D341Med (cell line): ENCODE data around the gene HS3ST3A1.
"Not testable (repeated sequence)": the region's sequence is repeated elsewhere in the genome, so short reads cannot be mapped to it uniquely, and the experiment has no call there.

Experiments
- DNase-seq: peaks from one replicate; pipeline ENCODE4 v3.0.0; 2012; ENCODE audit warnings: low spot score

Gene HS3ST3A1

DNA sequence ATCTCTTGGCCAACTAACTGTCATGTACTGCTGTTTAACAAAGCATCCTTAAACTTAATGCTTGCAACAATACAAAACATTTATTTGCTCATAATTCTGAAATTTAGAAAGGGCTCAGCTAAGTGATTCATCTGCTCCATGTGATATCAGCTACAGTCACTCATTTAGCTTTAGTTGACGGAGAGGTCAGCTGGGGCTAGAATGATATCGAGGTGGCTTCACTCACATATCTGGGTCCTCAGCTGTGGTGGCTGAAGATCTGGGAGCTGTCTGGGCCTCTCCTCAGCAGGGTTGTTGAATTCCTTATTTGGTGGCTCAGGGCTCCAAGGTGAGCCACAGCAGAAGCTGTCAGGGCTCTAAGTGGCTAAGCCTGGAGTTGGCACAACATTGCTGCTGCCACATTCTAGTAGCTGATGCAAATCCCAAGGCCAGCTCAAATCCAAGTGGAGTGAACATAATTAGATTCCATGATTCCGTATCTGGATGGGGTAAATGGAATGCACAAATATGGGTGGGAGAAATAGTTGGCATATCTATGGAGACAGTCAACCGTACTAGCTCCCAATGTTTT is 62.8 kb downstream of the HS3ST3A1 start:
- DNase-seq: no peak

DNA sequence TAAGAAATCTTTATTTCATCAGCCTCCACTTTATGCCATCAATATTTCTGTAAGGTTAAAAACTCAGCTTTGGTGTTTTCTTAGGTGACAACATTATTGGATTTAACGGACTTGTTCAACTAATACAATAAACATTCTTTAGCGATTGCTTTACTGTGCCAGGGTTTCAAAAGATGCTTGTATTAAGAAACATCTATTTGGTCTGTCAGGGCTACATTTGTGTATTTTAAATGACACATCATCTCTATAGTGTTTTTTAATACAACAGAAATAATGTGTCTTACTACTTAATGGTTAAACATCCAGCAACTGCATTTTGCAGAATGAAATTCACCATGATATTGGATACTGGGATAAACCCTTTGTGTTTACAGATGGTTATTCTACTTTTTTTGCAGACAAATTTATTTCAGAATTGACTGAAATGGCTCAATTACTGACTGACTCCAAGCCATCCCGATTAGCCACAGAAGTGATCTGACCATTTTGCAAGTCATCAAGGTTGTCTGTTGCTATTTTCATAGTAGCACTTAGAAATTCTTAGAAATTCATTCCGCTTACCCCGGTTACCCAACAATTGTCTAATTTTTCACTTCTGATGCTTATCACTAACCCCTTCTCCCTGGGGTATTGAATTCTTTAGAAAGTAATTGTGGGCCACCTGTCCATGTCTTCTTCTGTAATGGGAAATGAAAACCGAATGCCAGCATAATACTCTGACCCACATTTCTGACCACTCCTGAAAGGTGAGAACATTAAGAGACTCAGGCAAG is 63.7 kb downstream of the HS3ST3A1 start:
- DNase-seq: no peak

DNA sequence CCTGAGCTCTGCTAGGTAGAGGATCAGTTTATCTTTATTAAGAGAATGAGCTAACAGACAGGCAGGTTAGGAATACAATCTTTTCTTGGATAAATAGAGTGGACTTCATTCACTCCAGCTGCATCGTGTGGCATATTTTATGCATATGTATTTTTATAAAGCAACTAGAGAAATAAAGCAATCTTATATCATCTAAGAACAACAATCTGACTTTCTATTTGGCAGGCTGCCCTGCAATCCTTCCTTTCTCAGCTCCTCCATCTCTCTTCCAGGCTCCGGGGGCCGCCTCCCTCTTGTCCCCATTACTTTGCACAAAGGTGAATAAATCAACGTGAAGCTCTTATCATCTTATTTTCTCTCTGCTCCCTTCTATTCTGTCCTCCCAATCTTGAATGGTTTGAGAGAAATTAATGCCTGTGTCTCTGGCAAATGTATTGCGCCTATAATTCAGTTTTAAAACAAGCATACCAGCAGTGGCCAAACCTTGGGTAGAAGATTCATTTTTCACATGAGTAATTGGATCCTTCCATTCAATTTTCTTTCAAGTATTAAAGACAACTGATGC is 64.5 kb downstream of the HS3ST3A1 start:
- no peak for DNase-seq

DNA sequence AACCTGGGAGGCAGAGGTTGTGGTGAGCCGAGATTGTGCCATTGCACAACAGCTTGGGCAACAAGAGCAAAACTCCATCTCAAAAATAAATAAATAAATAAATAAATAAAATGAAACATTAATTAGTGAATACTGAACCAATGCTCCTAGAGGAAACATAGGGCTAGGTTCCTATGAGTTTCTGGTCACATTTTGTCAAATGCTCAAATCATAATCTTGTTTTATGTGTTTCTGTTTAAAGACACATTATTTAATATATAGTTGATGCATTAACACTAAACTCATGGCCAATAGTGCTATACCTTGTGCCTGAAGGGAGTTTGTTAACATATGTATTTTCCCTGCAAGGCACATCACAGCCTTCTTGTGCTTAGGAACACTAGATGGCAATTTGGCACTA is 66.8 kb downstream of the HS3ST3A1 start:
- no peak for DNase-seq

DNA sequence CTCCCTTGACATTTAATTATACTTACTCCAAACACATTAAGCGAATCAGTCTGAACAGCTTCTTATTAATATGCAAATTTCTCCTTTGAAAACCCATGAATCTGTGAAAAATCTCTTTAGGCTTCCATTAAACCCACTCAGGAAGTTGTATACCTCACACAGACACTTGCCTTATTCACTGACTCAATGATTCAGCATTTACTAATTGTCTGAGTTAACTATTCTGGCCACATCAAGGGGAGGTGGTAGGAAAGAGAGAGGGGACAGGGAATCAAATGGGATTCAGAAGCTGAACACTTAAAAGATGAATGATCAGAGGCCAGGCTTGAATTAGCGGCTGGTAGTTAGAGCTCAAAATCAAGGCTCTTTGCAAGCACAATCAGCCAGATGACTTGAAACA is 70.0 kb downstream of the HS3ST3A1 start:
- DNase-seq: no peak

DNA sequence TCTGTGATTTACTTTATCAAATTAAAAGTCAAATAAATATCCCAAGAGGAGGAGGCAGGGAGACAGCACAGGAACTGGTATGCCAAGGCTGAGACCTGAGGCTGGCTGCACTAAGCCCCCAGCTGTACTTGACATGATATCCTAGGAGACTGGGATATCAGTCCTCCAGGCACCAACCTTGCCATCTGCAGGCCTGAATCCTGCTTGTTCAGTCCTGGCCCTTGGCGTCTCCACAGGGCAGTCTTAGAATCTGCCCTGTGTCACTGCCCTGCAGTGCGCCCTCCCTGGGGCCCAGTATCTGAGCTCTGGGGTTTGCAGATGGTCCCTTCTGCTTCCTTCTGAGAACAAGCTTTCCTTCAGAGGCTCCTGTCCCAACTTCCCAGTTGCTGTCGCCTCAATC is 75.9 kb downstream of the HS3ST3A1 start:
- DNase-seq: no peak

DNA sequence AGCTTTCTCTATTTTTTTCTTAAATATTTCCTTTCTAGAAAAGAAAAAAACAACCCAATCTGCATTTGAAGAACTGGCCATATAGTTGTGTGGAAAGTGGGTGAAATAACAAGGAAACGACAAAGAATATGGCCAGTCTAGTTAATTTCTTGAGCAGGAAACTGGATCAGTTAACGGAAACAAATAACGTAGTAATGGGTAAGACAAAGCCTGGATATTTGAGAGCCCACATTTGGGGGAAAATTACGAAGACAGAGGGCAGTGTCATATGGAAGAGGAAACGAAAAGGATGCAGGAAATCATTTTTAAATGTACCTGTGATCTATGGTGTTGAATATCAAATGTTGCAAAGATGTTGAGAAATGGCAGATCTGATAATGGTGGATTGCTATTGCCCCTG is 78.6 kb downstream of the HS3ST3A1 start:
- no peak for DNase-seq

DNA sequence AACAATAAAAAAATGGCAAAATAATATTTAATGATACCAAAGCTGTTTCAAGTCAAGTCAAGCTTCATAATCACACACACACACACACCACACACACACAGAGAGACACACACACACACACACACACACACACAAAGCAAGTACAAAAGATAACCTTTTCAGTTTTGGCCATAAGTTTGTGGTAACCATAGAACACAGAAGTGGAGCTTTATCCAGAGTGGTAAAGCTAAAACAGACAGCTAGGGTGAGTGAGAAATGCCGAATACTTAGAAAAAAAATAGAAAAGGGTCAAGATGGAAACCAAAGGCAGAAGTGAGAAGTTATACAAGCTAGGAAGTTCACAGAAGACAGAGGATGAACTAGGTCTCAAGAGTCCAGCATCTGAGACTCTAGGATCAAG is 79.0 kb downstream of the HS3ST3A1 start:
- no peak for DNase-seq

DNA sequence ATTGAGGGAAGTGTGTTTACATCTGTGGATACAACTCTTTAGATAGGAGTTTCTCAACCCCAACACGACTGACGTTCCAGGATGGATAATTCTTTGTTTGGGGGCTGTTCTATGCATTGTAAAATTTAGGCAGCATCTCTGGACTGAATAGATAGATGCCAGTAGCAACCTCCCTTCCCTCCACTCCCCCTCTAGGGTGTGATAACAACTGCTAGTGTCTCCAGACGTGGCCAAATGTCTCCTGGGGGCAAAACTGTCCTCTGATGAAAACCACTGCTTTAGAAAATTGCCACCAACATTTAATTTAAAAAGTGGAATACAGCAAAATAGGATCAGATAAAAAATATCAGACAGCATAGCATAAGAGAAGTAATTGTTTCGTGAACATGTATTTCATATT is 79.9 kb downstream of the HS3ST3A1 start:
- DNase-seq: no peak

DNA sequence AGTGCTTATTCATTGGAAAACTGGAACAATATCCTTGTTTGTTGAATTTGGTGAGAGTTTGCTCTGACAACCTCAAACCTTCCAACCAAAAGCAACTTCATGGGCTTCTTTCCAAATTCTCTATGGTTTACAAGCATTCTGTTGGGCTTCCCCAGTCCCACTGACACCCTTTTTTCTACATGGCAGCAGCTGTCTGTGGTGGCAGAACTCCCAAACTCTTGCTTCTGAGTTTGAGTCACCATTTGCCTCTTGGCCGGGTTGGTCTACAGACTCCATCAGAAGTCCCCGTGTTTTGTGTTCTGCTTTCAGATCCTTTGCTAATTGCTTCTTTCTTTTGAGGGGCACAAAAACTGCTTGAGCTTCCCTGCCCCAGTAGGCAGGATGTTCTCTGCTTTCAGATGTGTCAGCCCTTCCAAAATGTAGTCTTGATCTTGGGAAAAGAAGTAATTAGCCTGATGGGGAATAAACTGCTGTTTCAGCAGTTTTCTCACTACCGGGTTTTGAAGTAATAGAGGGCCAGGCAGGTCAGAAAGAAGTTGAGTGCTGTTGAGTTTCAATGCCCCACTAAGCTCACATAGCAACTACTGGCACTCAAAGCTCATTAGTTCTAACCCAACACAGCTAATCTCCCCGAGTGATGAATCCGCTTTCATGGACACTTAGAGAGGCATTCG is 80.7 kb downstream of the HS3ST3A1 start:
- DNase-seq: no peak

DNA sequence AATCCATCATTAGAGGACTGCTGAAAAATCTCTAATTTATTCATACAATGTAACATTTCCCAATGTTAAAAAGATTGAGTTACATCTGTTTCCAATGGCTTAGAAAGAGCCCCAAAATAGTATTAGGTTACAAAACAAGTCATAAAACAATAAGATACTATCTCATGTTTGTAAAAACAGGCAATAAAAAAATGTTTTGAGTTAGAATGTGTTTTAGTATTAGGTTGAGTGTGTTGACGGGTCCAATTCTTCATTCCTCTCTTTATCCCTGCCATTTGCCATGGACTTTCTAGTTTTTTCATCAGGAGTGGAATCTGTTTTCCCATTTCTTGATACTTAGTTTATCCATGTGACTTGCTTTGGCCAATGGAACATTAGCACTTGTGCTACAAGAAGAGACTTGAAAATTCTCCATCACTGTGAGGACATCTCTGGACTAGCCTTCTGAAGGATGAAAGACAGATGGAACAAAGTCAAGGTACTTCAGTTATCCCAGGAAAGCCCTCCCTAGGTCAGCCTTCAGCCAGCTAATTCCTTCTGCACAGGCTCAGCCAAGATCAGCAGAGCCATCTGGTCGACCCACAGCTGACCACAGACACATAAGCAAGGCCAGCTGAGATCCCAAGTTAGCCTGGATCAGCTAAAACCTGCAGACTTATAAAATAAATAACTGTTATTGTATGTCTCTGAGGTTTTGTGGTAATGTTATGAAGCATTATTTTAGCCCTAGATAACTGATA is 83.3 kb downstream of the HS3ST3A1 start:
- DNase-seq: no peak

DNA sequence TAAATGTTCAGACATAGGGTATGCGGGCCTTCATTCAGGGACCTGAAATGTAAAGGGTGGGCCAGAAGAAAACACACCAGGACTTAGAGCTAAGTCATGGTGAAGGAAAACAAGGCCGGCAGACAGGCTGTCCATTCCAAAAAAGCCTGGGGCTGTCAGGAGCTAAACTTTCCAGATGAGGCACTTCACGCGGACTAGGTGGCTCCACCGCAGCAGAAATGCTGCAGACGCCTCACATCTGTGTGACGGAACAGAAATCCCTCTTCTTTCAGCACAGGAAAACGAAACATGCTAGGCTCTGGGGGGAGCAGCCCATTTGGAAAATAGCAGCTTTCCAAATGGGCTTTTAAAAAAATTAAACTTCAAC is 88.7 kb downstream of the HS3ST3A1 start:
- no peak for DNase-seq

DNA sequence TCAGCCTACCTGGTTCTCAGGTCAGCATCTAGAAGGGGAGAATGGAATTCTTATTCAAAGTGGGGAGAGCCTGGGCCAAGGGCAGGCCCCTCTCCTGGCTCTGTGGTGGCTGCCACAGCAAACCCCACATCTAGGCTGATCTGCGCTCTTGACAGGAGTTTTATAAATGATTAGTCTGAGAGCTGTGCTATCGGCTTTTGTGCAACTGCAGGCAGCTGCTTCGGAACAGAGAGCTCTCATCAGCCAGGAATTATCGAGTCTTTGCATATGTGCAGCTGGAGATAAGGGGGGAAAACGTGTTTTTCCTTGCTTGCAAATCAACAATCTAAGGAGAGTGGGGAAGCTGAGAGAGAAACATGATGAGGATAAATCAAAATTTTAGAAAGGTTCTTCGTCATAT is 91.7 kb downstream of the HS3ST3A1 start:
- no peak for DNase-seq

DNA sequence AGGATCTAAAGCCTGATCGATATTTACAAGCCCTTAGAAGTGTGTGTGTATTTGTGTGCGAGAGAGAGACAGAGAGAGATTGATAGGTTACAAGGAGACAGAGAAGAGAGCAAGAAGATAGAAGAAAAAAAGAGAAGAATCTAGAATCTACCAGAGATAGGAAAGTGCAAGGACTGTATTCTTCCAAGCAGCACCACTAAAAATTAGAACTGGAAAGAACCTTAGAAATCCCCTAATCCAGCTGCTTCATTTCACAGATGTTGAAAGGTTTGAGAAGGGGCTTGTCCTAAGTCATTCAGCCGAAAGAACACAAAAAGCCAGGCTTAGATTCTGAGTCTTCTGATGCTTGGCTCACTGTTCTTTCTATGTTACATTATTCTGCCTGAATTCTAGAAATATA is 92.2 kb downstream of the HS3ST3A1 start:
- DNase-seq: no peak

DNA sequence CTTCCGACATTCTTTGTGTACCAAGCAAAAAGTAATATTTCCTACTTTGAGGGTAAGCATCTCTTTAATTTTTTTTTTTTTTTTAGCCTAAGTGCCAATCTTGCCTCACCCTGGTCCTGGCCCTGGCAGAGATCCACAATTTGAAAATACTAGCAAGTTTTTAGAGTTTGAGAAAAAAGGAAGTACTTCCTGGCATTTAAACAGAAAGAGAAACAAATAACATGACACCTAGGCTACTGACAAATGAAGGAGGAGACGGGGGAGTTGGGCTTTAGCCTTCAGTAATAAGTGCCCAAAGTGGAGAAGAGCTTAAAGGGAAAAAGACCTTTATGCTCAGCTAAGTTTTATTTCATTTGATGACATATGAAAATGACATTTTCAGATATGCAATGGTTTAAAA is 92.8 kb downstream of the HS3ST3A1 start:
- DNase-seq: no peak

DNA sequence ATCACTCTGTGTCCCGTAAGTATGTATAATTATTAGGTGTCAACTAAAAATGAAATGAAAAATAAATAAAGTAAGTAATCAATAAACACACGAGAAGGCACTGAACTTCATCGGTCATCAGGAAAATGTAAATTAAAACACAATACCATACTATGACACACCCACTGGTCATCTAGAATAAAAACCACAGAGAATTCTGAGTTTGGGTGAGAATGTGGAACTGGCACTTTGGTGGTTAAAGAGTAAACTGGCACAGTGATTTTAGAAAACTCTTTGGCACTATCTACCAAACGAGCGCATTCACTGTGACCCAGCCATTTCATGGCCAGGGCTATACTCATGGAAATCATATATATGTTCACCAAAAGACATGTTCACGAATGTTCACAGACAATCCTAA is 98.2 kb downstream of the HS3ST3A1 start:
- DNase-seq: no peak

DNA sequence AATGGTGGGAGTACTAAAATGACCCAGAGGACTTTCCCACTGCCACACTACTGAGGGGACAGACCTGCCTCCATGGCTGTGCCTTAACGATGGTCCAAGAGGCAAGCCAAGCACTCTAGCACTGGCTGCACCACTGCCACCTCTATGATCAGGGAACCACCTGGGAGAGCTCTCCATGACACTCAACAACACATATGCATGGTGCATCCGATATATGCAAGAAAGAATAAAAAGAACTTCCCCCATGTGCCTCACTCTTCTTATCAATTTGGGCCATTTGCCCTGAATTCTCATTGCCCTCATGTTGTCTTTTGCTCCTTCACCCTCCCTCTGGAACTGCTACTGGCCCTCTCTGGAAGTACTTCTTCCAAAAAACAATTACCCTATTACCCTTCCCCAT is 99.5 kb downstream of the HS3ST3A1 start:
- no peak for DNase-seq

DNA sequence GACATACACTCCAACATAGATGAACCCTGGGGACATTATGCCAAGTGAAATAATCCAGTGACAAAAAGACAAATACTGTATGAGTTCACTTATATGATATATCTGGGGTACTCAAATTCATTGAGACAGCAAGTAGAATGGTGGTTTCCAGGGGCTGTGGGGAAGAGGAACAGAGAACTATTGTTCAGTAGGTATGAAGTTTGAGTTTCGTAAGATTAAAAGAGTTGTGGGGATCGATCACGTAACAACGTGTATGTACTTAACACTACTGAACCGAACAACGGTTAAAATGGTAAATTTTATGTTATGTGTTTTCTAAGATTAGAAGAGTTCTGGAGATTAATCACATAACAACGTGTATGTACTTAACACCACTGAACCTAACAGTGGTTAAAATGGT is 100.8 kb downstream of the HS3ST3A1 start:
- no peak for DNase-seq

DNA sequence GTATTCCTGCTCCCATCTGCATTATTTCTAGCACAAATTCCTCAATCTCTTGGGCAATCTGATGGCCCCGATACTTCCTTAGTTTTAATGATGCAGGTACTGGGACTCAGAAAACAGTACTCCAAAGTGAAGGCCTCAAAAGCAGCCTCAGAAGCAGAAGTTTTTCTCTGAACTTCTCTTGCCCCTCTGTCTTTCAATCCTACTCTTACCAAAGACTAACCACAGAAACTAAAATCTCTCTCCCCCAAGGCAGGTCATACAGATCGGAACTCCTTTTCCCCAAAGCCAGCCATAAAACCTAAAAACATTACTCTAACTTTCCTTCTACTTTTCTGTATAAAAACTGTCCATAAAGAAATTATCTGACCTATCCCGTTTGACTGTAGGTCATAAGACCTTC is 103.5 kb downstream of the HS3ST3A1 start:
- DNase-seq: no peak

DNA sequence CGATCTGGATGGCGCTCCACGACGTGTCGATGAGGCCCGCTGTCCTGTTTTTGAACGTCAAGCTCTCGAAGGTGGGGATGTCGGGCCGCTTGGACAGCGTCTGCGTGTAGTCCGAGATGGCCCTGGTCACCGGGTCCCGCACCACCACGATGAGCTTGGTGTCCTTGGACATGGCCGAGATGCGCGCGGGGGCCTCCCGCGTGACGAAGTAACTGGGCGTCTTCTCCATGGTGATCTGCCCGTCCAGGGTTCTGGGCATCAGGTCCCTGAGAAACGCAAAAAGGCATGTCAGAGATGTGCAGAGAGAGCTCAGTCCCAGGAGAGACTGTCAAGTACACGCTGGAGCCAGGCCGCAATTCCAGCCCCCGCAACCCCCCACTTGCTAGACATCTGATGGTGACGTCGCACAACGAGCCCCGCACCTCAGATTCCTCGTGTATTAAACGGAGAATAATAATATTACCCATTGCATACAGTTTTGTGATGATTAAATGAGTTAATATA is 105.1 kb downstream of the HS3ST3A1 start:
- not testable (repeated sequence) for DNase-seq

DNA sequence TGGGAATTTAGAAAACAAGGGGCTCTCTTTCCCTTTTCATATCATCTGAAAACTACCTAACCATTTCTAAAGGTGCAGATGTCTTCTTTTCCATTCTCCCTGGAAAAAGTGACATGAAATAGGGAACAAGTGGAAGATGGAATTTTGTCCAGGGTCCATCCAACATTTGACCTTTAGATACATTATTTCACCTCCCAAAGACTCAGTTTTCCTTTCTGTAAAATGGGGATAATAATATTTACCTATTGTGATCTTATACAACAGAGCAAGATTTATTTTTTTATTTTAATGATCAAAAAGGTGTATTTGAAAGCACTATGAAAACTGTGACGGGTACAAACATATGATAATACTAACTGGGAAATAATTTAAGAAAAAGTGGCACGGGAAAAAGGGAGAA is 106.3 kb downstream of the HS3ST3A1 start:
- DNase-seq: no peak

DNA sequence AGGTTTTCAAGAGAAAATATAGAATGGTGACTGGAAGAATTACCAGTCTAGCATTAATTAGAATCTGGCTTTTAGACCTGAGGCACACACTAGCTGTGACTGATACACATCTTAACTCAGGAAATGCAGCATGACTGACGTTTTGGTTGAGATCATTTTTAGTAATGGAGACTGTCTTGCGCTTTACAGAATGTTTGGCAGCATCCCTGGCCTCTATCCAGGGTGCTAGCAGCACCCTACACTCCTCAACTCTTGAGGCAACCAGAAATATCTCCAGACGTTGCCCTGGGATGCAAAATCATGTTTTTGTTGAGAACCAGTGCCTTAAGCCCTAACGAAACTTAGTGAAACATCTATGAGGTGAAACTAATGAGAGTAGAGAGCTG is 109.0 kb downstream of the HS3ST3A1 start:
- no peak for DNase-seq
